AG08395 (cell line): ENCODE measurements around the gene FLT4.

Experiments
- DNase-seq: peaks from one replicate; pipeline ENCODE4 v3.0.0; 2012; ENCODE audit warnings: mixed read lengths, low spot score

Gene FLT4

DNA sequence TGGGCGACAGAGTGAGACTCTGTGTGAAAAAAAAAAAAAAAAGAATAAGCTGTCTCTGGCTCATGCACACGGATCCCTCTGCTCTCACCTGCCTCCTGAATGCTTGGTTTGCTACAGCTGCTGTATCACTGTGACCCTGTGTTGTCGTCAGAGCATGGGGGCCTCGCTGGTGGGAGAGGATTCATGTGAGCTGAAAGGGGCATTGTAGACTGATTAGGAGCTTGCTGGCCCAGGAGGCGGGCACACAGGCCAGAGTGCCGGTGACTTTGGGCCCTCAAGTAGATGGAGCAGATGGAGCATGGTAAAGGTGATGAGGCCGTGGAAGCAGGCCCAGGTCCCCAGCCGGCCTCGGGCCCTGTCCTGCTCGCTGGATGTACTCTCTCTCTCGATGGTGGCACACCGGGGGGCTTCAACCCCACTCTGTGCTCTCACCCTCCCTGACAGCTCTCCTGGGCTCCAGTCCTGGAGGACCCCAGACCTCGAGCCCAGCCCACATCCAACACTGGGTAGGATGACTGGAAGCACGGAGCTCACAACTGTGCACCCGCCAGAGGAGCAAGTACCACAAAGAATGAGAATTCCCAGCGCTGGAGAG lies 7.1 kb downstream of the FLT4 start:
- DNase-seq: no peak

DNA sequence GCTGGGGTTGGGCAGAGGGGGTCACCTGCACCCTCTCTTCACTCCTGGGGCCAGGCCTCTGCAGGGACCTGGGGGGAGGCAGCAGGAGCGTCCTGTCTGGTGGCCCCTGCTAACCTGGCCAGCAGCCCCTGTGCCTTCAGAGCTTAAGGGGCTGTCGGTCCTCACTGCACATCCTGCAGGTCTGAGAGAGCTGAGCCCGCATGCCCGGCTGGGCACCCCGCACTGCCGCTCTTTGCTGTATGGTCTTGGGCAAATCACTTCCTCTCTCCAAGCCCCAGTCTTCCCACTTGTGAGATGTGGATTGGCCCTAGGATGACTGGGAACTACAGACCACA lies 7.9 kb downstream of the FLT4 start:
- DNase-seq: no peak

DNA sequence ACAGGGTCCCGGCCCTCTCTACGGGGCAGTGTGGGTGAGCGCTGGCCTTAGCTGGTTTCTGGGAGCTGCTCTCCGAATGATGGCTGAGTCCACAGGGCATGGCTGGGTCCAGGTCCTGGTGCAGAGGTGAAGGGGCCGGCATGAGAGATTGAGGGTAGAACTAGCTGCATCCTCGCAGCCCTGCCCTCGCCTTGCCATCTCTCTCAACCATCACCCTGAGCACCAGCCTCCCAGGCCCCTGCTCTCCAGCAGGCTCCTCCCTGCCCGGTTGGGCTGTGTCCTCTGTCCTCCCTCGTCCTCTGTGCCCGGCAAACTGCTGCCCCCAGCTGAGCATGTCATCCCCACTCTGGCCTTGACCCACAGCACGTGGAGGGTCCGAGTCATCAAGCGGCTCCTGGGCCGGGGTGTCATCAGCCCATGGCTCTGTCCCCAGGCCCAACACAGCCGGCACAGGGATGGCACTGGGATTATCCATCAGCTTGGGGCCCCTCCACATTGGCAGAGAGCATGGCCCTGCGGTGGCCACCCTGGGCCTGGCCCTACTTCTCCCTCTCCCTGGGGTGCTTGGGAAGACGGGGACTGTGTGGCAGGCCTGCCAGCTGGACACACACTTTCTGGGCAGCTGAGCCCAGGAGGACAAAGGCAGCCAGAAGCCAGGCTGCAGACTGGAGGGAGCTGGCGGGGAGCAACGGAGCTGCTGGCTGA lies 8.4 kb downstream of the FLT4 start:
- no peak for DNase-seq

DNA sequence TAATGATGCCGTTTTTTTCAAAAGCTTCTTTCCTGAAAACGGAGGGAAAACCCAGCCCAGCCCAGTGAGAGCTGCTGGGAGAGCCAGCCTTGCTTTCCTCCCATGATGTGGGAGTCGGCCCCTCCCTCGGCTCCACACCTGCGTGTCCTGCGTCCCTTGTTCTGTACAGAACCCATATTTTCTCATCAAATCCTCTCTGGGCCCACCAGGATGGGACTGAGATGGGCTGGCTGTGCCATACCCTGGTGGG lies 8.9 kb downstream of the FLT4 start:
- no peak for DNase-seq

DNA sequence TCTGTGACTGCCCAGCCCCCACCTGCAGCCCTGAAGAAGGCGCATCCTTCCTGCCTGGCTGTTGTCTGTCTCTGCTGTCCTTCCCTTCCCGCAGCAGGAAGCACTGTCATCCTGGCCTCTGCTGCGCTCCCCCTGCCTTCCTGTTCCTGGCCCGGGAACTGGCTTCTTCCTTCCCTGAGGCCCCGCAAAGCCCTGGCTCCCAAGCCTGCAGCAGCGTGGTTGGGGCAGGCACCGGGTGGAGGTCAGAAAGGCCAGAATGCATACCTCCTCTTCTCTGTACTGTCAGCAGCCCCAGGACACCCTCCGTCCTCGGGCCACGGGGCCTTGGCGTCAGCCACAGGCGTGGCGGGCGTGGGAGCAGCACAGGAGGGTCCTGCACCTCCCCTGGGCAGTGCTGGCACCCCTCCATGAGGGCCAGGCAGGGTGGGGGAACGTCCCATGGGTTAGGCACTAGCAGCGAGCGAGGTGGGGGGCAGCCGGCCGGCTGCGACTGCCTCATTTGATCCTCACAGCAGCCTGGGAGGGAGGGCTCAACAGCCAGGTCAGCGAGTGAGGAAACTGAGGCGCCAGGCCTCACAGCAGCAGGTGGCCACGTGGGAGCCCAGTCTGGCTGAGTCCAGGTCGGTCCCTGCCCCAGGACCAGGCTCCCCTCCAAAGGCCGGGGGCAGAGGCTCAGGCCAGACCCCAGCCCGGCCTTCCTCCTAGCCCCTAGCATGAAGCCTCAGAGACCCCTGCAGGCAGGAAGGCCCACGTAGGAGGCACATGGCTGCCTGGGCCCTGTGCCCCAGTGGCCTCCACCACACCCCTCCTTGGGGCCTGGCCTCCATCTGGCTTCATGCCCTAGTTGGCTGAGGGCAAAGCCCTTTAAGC lies 9.4 kb downstream of the FLT4 start:
- DNase-seq: no peak

DNA sequence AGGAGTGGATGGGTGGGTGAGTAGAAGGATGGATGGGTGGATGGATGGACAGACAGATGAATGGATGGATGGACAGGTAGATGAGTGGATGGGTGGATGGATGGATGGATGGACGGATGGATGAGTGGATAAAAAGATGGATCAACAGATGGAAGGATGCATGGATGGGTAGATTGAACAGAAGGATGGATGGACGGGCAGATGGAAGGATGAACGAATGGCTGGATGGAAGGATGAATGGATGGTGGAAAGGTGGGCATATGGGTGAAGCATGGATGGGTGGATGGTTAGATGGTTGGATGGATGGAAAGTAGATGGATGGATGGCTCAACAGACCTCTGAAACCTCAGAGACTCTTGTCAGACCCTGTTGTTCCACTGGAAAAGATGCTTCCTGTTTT lies 10.1 kb downstream of the FLT4 start:
- no peak for DNase-seq

DNA sequence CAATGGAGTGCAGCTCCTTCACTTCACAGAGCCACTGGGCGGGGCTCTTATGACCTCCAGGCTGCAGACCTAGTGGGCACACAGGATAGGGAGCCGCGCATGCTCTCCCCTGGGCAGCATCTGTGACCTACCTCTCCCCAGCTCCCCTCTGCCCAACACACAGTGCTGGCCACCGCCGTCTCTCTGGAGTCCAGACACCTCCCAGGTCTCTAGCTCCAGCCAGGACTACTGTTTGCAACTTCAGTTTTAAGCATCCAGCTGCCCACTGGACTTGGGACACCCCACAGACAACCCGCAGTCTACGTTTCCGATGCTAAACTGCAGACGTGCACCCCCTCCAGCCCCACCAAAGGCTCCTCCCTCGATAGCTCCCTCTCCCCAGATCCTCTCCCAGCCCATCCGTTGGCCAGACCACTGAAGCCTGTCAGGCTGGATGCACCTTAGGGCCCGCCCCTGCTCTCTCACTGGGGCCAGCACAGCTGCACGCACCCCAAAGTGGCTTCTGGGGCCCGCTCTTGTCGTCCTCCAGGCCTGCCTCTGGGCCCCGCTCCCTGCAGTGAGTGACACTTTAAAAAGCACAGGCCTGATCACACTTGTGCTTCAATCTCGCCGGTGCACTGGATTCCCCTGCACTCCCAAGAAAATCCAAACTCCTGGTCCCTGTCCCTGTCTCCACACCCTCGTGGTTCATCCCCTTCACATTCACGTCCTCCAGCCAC lies 11.3 kb downstream of the FLT4 start:
- no peak for DNase-seq

DNA sequence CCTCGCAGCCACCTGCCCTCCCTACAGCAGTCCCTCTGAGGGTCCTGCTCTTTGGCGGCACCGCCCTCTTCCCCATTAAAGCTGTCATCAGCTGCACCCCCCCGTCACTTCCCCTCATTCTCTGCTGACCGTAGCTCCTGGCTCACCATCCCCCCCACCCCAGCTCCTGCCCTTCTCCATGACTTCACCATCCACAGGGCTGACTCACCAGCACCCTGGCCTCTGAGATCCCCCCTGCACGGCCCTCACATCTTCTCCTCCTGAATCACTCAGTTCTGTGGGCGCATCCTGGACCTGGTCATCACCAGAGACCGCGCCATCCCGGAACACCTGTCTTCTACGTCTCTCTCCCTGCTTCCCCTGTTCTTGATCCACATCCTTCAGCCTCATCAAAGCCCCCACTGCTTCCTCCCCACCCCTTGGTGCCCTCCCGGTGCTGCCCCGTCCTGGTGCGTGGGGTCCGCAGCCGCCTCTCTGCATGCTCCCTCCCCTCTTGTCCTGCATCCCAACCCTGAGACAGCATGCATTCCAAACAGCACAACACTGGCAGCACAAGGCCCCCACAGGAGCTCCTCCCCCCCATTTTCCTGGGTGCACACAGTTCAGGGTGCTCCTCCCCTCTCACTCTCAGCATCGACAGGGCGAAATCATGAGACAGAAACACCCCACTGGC lies 12.9 kb downstream of the FLT4 start:
- DNase-seq: no peak

DNA sequence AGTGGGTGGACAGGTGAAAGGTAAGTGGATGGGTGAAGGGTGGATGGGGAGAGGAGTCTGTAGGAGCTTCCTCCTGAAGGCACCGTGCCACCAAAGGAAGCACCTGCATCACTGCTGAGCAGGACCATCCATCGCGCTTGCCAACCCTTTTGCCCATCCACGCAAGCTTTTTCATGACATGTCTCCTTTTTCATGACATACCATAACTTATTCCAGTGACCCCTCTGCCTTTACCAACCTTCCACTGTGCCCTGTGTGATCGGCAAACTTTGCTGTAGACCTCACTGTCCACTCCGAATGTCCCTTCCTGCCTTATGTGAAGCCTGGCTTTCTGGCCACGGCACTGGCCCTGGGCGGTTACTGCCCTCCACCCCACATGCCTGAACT lies 13.4 kb downstream of the FLT4 start:
- DNase-seq: no peak

DNA sequence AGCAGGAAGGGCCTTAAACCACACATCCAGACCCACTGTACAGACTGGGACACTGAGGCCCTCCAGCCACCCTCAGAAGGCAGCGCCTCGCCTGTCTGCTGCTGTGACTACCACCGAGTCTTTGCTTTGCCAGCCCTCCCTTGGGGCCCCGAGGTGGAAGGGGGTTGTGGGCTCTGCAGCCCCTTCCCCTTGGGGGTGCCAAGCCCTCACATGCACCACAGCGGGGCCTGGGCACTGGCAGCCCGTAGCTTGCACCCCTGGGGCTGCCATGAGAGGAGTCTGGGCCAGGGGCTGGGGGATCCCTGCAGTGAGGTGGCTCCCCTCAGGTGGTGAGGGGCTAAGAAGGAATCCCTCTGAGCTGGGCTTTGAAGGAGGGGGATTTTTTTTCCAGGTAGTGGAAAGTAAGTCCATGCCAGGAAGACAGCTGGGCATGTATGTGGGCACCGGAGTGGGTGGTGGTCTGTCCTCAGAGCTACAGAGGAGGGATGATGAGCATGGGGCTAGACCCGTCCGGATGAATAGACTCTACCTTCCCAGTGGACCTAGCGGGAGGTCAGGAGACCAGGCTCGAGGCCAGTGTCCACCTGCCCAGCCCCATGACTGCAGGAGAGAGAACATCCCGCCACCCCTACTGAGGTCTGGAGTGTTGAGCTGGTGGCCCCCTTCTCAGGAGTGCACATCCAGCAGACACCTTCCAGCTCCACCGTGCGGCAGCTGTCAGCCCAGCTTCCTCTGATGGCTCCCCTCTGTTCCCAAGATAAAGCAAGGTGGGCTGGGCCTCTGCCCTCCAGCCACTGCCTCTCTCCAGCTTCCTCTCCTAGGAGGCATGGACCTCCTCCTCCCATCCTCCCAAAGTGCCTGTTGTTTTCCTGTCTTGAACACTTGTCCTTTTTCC lies 15.9 kb downstream of the FLT4 start:
- DNase-seq: no peak

DNA sequence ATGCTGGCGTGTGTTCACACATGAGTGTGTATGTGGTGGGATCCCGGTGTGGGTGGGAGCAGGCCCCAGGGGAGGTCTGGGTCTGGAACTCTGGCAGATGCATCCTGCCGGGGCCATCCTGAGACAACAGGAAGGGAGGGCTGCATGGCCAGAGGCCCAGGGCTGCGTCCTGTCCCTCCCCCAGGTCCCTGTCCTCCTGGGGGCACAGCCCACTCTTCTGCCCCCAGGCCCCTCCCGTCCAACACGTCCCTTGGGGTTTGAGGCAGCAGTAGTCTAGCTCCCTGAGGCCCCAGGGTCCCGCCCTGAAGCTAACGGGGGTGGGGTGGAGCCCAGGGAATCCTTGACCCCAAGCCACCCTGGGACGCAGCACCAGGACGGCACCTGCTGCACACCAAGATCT lies 16.6 kb downstream of the FLT4 start:
- DNase-seq: no peak

DNA sequence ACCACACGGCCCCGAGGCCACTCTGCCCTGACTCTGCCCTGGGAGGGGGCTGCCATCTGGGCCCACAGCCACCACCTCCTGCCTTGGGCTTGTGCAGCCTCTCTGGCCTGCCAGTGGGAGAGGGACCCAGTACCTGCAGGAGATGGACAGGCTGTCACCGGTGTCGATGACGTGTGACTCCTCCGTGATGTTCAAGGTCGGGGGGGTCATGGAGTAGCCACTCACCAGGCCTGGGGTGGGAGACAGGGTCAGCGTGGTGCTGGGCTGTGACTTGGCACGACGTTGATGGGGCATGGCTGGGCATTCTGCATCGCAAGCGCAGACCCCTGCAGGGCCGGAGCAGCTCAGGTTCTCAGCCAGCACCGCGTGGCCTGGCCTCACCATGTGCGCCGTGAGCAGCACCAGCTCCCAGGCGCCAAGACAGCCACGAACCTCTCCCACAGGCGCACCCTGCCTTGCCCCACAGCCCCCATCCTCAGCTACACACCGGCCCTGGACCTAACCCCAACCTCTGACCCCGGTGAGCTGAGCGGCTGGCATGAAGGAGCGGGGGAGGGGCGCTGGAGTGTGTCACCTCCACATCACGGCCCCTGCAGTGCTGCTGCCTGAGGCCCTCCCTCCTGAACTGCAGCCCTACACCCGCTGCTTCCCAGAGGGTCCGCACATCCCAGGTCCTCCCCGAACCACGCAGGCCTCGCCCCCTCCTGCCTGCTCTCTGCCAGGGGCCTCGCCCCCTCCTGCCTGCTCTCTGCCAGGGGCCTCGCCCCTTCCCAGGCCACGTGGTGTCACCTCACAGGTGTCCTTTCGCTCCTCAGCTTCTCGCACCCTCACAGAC lies 17.6 kb downstream of the FLT4 start:
- no peak for DNase-seq

DNA sequence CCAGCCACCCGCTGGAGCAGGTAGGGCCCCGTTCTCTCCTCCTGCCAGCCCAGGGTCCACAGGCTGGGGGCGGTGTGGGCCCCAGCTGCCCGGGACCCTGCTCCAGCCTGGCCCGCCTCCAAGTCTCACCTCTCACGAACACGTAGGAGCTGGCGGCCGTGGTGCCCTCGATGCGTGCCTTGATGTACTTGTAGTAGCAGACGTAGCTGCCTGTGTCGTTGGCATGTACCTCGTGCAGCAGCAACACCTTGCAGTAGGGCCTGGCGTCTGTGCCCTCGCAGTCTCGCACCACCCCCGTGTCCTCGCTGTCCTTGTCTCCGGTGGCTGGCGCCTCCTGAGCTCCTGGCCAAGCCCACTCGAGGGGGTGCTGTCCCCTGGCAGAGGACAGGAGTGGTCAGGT lies 19.0 kb downstream of the FLT4 start:
- DNase-seq: no peak

DNA sequence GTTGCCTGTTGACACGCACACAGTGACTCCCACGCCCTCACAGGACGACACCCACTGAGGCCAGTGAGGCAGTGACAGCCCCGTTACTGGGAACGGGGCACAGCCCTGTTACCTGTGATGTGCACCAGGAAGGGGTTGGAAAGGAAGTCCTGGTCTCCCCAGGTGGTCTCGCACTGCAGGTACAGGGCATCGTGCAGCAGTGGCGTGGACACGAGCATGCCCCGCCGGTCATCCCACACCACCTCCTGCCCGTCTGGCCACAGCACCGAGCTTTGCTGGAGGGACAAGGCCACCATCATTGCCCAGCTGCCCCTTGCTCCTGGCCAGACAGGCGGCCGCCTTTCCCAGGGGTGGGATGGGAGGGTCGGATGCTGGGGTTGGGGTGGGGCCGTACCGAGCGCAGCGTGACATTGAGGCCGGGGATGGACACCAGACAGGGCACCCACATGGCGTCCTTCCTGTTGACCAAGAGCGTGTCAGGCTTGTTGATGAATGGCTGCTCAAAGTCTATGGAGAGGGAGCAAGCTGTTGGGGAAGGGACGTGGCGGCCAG lies 19.5 kb downstream of the FLT4 start:
- DNase-seq: no peak

DNA sequence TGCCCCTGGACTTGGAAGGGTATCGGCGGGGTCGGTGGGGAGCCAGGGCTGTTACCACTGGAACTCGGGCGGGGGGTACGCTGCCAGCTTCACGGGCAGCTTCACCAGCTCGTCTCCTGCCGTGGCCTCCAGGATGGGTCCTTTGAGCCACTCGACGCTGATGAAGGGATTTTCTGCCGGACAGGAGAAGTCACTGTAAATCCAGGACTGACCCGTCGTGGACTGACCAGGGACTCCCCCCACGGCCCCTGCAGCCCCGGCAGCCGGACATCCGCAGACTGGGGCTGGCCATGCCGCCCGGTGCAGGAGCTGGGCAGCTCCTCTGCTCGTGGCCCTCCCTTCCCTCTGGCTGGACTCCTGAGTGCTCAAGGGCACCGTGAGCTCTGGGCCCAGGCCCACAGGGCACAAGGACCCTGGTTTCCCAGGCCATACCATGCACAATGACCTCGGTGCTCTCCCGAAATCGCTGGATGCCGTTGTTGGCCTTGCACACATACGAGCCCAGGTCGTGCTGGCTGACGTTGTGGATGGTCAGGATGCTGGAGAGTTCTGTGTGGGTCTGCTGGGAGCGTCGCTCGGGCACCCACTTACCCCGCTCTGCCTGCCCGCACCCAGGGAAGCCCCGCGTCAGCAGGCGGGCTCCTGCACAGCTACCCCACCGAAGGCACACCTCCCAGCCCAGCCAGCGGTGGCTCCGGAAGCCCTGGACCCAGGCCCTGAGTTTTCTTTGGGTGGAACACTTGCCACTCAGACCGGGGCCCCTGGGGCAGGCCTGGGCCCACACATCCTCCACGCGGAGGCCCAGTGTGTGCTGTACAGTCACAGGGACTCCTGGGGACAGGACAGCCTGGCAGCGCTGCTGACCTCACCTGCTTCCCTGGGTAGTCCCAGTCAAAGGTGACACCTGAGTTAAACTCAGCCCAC lies 20.3 kb downstream of the FLT4 start:
- DNase-seq: no peak

DNA sequence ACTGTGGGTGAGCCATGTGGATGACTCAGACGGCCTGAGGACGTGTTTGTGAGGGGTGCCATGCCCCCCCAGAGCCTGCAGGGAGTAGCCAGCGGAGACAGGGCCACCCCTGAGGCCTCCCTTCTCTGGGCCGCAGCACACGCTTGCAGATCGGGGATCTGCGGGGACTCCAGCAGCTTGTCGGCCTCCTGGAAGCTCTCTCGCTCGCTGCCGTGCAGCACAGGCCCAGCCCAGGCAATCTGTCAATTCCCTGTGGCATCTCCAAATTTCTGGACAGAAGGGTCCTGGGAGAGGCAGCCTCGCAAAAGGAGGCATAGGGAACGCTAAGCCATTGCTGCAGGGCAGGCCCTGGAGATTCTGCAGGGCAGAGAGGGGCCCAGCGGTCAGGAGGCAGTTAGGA lies 21.2 kb downstream of the FLT4 start:
- no peak for DNase-seq

DNA sequence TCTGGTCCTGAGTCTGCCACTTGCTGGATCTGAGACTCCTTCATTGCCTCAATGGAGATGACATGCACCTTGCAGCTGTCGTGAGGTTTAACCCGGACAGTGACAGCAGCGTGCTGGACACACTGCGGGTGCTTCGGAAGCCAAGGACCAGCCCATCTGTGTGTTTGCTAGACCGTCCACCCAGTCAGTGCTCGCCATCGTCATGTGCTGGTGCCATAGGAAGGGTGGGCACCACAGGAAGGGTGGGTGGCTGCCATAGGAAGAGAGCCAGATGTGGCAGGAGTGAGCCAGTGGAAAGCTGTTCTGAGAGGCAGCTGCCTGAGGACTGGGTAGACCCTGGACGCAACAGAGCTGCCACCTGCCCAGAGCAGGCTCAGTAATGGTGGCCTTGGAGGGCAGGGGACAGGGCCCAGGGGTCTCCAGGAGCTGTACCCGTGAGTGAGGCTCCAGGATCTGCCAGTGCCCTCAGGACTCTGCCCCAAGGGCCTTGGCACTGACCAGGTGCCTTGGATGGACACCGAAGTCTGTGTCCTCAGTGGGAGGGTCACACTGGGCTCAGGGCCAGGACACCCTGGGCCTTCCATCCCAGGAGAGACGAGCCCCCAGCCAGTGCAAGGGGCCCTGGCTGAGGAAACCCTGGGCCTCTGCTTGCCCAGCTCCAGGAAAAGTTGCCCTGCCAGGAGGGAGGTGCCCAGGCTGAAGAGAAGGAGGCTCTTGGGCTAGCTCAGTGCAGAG lies 21.8 kb downstream of the FLT4 start:
- no peak for DNase-seq

DNA sequence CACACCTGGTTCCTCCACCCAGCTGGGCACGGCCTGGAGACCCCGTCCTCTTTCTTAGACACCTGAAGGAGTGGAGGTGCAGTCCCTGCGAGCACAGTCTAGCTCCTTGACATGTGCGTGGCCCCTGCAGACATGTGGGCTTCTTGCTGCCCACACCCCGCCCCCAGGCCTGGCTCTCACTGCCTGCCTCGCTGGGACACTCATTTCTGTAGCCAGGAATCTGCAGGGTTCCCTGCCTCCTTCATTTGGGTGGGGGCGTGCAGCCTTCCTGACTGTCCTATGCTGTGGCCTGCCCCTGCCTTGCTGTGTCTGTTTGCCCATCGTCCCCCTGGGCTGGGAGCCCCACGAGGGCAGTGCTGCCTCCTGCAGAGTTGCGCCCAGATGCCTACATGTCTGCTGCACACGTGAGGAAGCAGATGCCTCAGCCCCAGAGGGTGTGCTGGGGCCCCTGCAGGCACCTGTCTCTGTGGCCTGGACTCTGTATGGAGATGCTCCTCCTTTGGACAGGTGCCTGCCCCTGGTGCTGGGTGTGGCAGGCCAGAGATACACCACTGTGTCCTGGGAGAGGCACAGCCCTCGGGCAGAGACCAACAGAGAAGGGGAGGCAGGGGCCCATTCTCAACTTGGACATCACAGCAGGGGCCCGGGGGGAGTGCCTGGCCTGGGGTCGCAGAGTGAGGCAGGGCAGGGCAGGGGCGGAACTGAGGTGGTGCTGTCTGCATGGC lies 22.6 kb downstream of the FLT4 start:
- DNase-seq: no peak
